ENCODE data around the gene PID1. TPM values are rescaled to one million over a fixed set of nuclear protein-coding genes. Genes with fewer than 3 reads are reported as not detected.

Gene PID1
- total and polyA plus RNA-seq, 7 donors: 19.7 to 83.6 (median 67.3) TPM

- WGBS, 2 donors: 79 to 81% methylated on average over 5 of the region's 5 CpGs
- Histone ChIP-seq H3K27ac (no peak overlapping the region), H3K9me3 (no peaks in the 10 kb centered on the region), H3K4me1 (no peaks in the 10 kb centered on the region), H3K27me3 (no peaks in the 10 kb centered on the region), H3K4me3 (no peak overlapping the region), H3K36me3 (no peaks in the 10 kb centered on the region)
- no peak for DNase-seq
- TF ChIP-seq CTCF (IDR thresholded peaks at IDR 0.05) (no peak), EP300 (IDR thresholded peaks at IDR 0.05) (no peak)
- intact Hi-C loops (cut with DNase I): no loop called here
These were observed 249.0 kb downstream of the PID1 start for GRCh38 chr2:229022071-229022470.

GRCh38 chr2:229009816-229010215 is 261.3 kb downstream of the PID1 start:
- TF ChIP-seq CTCF (IDR thresholded peaks at IDR 0.05) (no peak), POLR2A (IDR thresholded peaks at IDR 0.05) (no peak), EP300 (IDR thresholded peaks at IDR 0.05) (no peak)
- Histone ChIP-seq H3K9me3 (no peaks in the 10 kb centered on the region), H3K36me3 (no peaks in the 10 kb centered on the region), H3K4me3 (no peak overlapping the region), H3K4me1 (peaks cover 0 to 4% (median 0%) of the 10 kb centered on the region in 4 donors), H3K27me3 (no peaks in the 10 kb centered on the region), H3K27ac (no peak overlapping the region)
- intact Hi-C loops (cut with DNase I): no loop called here
- 81 to 92% methylated on average over 1 of the region's 1 CpG for WGBS, 2 donors
- DNase-seq: no peak

GRCh38 chr2:229003256-229003655 is 267.8 kb downstream of the PID1 start:
- peak overlapping the region in 1 of 4 donors; percentile 8 for H3K27ac ChIP-seq
- H3K9me3 ChIP-seq: no peaks in the 10 kb centered on the region
- TF ChIP-seq POLR2A (IDR thresholded peaks at IDR 0.05): no peak
- TF ChIP-seq EP300 (IDR thresholded peaks at IDR 0.05): no peak
- no peak for TF ChIP-seq CTCF (IDR thresholded peaks at IDR 0.05)
- no peak for TF ChIP-seq POLR2AphosphoS5 (IDR thresholded peaks at IDR 0.05)
- intact Hi-C loops (cut with DNase I): no loop called here
- WGBS, 2 donors: 39 to 62% methylated on average over 2 of the region's 2 CpGs
- H3K4me1 ChIP-seq: peaks cover 0 to 4% (median 0%) of the 10 kb centered on the region in 4 donors
- no peaks in the 10 kb centered on the region for H3K36me3 ChIP-seq
- DNase-seq: no peak
- H3K4me3 ChIP-seq: no peak overlapping the region
- H3K27me3 ChIP-seq: no peaks in the 10 kb centered on the region

- 72 to 77% methylated on average over 1 of the region's 1 CpG for WGBS, 2 donors
- Histone ChIP-seq H3K4me1 (peaks cover 0 to 4% (median 0%) of the 10 kb centered on the region in 4 donors), H3K27ac (no peak overlapping the region), H3K27me3 (no peaks in the 10 kb centered on the region), H3K4me3 (no peak overlapping the region), H3K9me3 (no peaks in the 10 kb centered on the region), H3K36me3 (no peaks in the 10 kb centered on the region)
- intact Hi-C loops (cut with DNase I): no loop called here
- TF ChIP-seq POLR2A (IDR thresholded peaks at IDR 0.05): no peak
- no peak for TF ChIP-seq POLR2AphosphoS5 (IDR thresholded peaks at IDR 0.05)
- no peak for TF ChIP-seq EP300 (IDR thresholded peaks at IDR 0.05)
- no peak for TF ChIP-seq CTCF (IDR thresholded peaks at IDR 0.05)
- no peak for DNase-seq
These were observed 269.9 kb downstream of the PID1 start for GRCh38 chr2:229001196-229001595.

GRCh38 chr2:228999326-228999725 is 271.8 kb downstream of the PID1 start:
- DNase-seq: no peak
- no peaks in the 10 kb centered on the region for H3K9me3 ChIP-seq
- H3K4me1 ChIP-seq: peaks cover 0 to 4% (median 0%) of the 10 kb centered on the region in 4 donors
- 86 to 88% methylated on average over 1 of the region's 1 CpG for WGBS, 2 donors
- no peaks in the 10 kb centered on the region for H3K27me3 ChIP-seq
- no peak for TF ChIP-seq POLR2AphosphoS5 (IDR thresholded peaks at IDR 0.05)
- TF ChIP-seq CTCF (IDR thresholded peaks at IDR 0.05): no peak
- TF ChIP-seq POLR2A (IDR thresholded peaks at IDR 0.05): no peak
- no peak for TF ChIP-seq EP300 (IDR thresholded peaks at IDR 0.05)
- no peak overlapping the region for H3K27ac ChIP-seq
- H3K4me3 ChIP-seq: no peak overlapping the region
- intact Hi-C loops (cut with DNase I): no loop called here
- no peaks in the 10 kb centered on the region for H3K36me3 ChIP-seq

All from sigmoid colon (tissue), 7 donors.